HUES48 (cell line): ENCODE results near the gene DUOX1.
"Not testable (repeated sequence)": the region's sequence is repeated elsewhere in the genome, so short reads cannot be mapped to it uniquely, and the experiment has no call there.

Source experiments
- H3K27ac ChIP-seq: one replicate; pipeline ENCODE4 v1.7.0; 2013; ENCODE audit warnings: low read depth, low read length, inconsistent platforms
- H3K27me3 ChIP-seq: 2 replicates; pipeline ENCODE4 v1.6.1; 2013; ENCODE audit warnings: mild to moderate bottlenecking, low read length; ENCODE audit not compliant: control insufficient read depth, insufficient read depth
- H3K36me3 ChIP-seq: 2 replicates; pipeline ENCODE4 v1.6.1; 2013; ENCODE audit warnings: low read length; ENCODE audit not compliant: control insufficient read depth, insufficient read depth
- H3K4me1 ChIP-seq: 2 replicates; pipeline ENCODE4 v1.6.1; 2013; ENCODE audit warnings: mild to moderate bottlenecking, low read length; ENCODE audit not compliant: control insufficient read depth, insufficient read depth
- H3K4me3 ChIP-seq: 2 replicates; pipeline ENCODE4 v1.5.1; 2013; ENCODE audit warnings: mild to moderate bottlenecking, low read depth, low read length
- H3K9ac ChIP-seq: 2 replicates; pipeline ENCODE4 v1.6.1; 2013; ENCODE audit warnings: mild to moderate bottlenecking, low read depth, low read length, moderate library complexity
- H3K9me3 ChIP-seq: 2 replicates; pipeline ENCODE4 v1.6.1; 2013; ENCODE audit warnings: low read length; ENCODE audit not compliant: control insufficient read depth, insufficient read depth

DUOX1 gene

GRCh38 chr15:45129651-45130129, at the start of gene DUOX1, which contains the start of gene DUOXA1:
TSS of gene DUOX1 (plus strand) at chr15:45129994. CDS start at chr15:45131967, 1,973 bp downstream.
TSS of gene DUOXA1 (minus strand) at chr15:45129879. CDS start at chr15:45123014, 6,865 bp downstream.
- Histone ChIP-seq H3K36me3 (no peaks in the 10 kb centered on the region), H3K9ac (no peak within 1 kb of the TSS), H3K9me3 (no peaks in the 10 kb centered on the region), H3K27me3 (peaks cover 100% of the 10 kb centered on the region), H3K27ac (no peak within 1 kb of the TSS), H3K4me1 (no peaks in the 10 kb centered on the region), H3K4me3 (peak within 1 kb of the TSS; percentile 70)

GRCh38 chr15:45080593-45080992, 49.2 kb upstream of the DUOX1 start:
- not testable (repeated sequence) for H3K4me3 ChIP-seq, H3K27me3 ChIP-seq, H3K9ac ChIP-seq, H3K9me3 ChIP-seq, H3K27ac ChIP-seq, H3K36me3 ChIP-seq, H3K4me1 ChIP-seq

GRCh38 chr15:45082412-45082811, 47.4 kb upstream of the DUOX1 start:
- H3K27ac ChIP-seq, H3K4me3 ChIP-seq, H3K36me3 ChIP-seq, H3K4me1 ChIP-seq, H3K9ac ChIP-seq, H3K27me3 ChIP-seq, H3K9me3 ChIP-seq: not testable (repeated sequence)

GRCh38 chr15:45083223-45083622, 46.6 kb upstream of the DUOX1 start:
- H3K4me1 ChIP-seq: no peaks in the 10 kb centered on the region
- no peaks in the 10 kb centered on the region; the same call in 1 of the 2 replicates for H3K27me3 ChIP-seq
- H3K9ac ChIP-seq: no peak overlapping the region
- no peak overlapping the region for H3K27ac ChIP-seq
- no peaks in the 10 kb centered on the region for H3K9me3 ChIP-seq
- H3K36me3 ChIP-seq: no peaks in the 10 kb centered on the region
- no peak overlapping the region for H3K4me3 ChIP-seq

GRCh38 chr15:45084163-45084562, 45.6 kb upstream of the DUOX1 start:
- no peaks in the 10 kb centered on the region for H3K36me3 ChIP-seq
- H3K9ac ChIP-seq: no peak overlapping the region
- H3K4me1 ChIP-seq: no peaks in the 10 kb centered on the region
- H3K27ac ChIP-seq: no peak overlapping the region
- no peaks in the 10 kb centered on the region for H3K9me3 ChIP-seq
- H3K27me3 ChIP-seq: no peaks in the 10 kb centered on the region; the same call in 1 of the 2 replicates
- H3K4me3 ChIP-seq: no peak overlapping the region

- H3K9me3 ChIP-seq: no peaks in the 10 kb centered on the region
- H3K4me1 ChIP-seq: no peaks in the 10 kb centered on the region
- no peak overlapping the region for H3K27ac ChIP-seq
- no peaks in the 10 kb centered on the region; the same call in 1 of the 2 replicates for H3K27me3 ChIP-seq
- no peaks in the 10 kb centered on the region for H3K36me3 ChIP-seq
- H3K9ac ChIP-seq: no peak overlapping the region
- H3K4me3 ChIP-seq: no peak overlapping the region
Observed at GRCh38 chr15:45087513-45087912, 42.3 kb upstream of the DUOX1 start.

- H3K36me3 ChIP-seq: no peaks in the 10 kb centered on the region
- H3K9ac ChIP-seq: no peak overlapping the region
- no peaks in the 10 kb centered on the region for H3K9me3 ChIP-seq
- no peak overlapping the region for H3K4me3 ChIP-seq
- no peaks in the 10 kb centered on the region; the same call in 1 of the 2 replicates for H3K27me3 ChIP-seq
- no peak overlapping the region for H3K27ac ChIP-seq
- no peaks in the 10 kb centered on the region for H3K4me1 ChIP-seq
Observed at GRCh38 chr15:45088801-45089711, 40.7 kb upstream of the DUOX1 start.

- H3K4me3 ChIP-seq: no peak overlapping the region
- no peak overlapping the region for H3K27ac ChIP-seq
- no peaks in the 10 kb centered on the region for H3K36me3 ChIP-seq
- H3K9ac ChIP-seq: no peak overlapping the region
- no peaks in the 10 kb centered on the region for H3K27me3 ChIP-seq
- H3K9me3 ChIP-seq: no peaks in the 10 kb centered on the region
- H3K4me1 ChIP-seq: no peaks in the 10 kb centered on the region
Observed at GRCh38 chr15:45089712-45090373, 40.0 kb upstream of the DUOX1 start.

GRCh38 chr15:45091161-45091560, 38.6 kb upstream of the DUOX1 start:
- no peak overlapping the region for H3K9ac ChIP-seq

GRCh38 chr15:45091576-45091975, 38.2 kb upstream of the DUOX1 start:
- Histone ChIP-seq H3K9ac (no peak overlapping the region), H3K4me1 (no peaks in the 10 kb centered on the region), H3K9me3 (no peaks in the 10 kb centered on the region), H3K4me3 (no peak overlapping the region), H3K27ac (no peak overlapping the region), H3K27me3 (no peaks in the 10 kb centered on the region), H3K36me3 (no peaks in the 10 kb centered on the region)

More at GRCh38 chr15:45091161-45091560, 38.6 kb upstream of the DUOX1 start:
- H3K4me1 ChIP-seq: no peaks in the 10 kb centered on the region
- H3K27me3 ChIP-seq: no peaks in the 10 kb centered on the region
- H3K27ac ChIP-seq: no peak overlapping the region
- no peak overlapping the region for H3K4me3 ChIP-seq
- no peaks in the 10 kb centered on the region for H3K9me3 ChIP-seq
- no peaks in the 10 kb centered on the region for H3K36me3 ChIP-seq

GRCh38 chr15:45093013-45093412, 36.8 kb upstream of the DUOX1 start:
- no peaks in the 10 kb centered on the region for H3K4me1 ChIP-seq
- no peak overlapping the region for H3K27ac ChIP-seq
- no peaks in the 10 kb centered on the region for H3K9me3 ChIP-seq
- H3K36me3 ChIP-seq: no peaks in the 10 kb centered on the region
- H3K27me3 ChIP-seq: no peaks in the 10 kb centered on the region
- no peak overlapping the region for H3K4me3 ChIP-seq
- H3K9ac ChIP-seq: no peak overlapping the region
